NCI-H2171 treated with DMSO at 0.1 percent for 48 hours (cell line): Measurements from ENCODE around the gene CALML3.

Experiments
- DNase-seq: peaks from one replicate; lab custom pipeline; 2025; lab: John Stamatoyannopoulos, UW

Gene CALML3

GRCh38 chr10:5538892-5539651, 14.3 kb downstream of the CALML3 start:
- DNase-seq, result no peak

DNA sequence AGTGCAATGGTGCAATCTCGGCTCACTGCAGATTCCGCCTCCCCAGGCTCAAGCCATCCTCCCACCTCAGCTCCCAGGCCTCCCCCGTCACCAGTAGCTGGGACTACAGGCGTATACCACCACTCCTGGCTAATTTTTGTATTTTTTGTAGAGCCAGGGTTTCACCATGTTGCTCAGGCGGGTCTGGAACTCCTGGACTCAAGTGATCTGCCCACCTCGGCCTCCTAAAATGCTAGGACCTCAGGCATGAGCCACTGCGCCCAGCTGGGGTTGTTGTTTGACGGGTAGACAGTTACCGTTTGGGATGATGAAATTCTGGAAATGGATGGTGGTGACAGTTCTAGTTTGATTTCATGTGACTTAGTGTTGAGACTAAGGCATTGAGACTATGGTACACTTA, 15.3 kb downstream of the CALML3 start:
- no peak for DNase-seq

DNA sequence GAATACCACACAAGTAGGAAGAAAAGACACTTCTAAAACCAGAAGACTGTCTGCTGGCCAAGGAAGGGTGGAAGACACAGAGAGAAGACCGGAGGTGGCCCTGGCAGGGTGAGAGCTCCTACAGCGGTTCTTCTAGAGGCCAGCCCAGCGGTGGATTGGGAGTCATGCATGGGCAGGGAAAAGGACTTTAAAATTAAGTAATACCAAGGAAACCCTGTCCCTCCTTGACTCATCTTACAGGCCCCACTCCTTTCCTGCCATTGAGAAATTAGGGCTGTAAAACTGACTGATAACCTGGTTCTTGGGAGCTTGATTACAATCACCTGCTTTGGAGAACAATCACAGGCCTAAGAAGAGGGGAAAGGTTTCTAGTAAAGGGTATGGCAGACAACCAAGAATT, 16.1 kb downstream of the CALML3 start:
- no peak for DNase-seq

DNA sequence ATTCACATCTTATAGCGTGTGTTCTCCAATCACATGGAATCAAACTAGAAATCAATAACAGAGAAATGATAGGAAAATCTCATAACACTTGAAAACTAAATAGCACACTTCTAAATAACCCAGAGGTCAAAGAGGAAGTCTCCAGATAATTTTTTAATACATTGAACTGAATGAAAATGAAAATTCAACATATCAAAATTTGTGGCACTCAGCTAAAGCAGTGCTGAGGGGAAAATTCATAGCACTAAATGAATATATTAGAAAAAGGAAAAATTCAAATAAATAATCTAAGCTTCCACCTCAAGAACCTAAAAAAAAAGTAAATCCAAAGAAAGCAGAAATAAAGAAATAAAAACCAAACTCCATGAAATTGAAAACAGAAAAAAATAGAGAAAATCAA, 17.3 kb downstream of the CALML3 start:
- DNase-seq, result no peak

DNA sequence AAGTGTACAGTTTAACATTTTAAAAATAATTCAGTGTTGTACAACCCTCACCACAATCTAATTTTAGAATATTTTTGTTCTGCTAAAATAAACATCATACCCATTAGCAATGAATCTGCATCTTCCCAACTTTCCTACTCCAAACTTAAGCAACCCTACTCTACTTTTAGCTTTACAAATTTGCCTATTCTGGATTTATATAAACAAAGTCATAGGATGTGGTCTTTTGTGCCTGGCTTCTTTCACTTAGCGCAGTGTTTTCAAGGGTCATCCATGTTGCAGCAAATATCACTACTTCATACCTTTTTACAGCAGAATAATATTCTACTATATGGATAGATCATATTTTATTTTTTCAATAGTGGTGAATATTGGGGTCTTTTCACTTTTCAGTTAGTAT, 18.9 kb downstream of the CALML3 start:
- no peak for DNase-seq

GRCh38 chr10:5544216-5544805, 19.6 kb downstream of the CALML3 start:
- DNase-seq, result no peak

- DNase-seq, result no peak
Observed at GRCh38 chr10:5545011-5545410, 20.2 kb downstream of the CALML3 start.

DNA sequence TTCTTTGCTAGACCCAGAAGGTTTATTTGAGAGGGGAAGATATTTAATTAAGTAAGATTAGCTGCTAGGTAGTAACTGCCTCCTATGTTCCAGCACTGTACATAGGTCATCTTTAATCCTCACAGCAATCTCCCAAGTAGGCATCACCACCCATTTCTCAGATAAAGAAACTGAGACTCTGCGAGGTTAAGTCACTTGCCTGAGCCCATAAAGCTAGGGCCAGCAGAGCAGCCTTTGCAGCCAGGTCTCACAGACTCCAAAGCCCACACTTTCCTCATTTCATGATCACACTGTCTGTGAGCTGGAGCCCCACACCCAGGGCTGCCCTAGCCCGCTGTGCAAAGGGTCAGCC, 20.6 kb downstream of the CALML3 start:
- no peak for DNase-seq

DNA sequence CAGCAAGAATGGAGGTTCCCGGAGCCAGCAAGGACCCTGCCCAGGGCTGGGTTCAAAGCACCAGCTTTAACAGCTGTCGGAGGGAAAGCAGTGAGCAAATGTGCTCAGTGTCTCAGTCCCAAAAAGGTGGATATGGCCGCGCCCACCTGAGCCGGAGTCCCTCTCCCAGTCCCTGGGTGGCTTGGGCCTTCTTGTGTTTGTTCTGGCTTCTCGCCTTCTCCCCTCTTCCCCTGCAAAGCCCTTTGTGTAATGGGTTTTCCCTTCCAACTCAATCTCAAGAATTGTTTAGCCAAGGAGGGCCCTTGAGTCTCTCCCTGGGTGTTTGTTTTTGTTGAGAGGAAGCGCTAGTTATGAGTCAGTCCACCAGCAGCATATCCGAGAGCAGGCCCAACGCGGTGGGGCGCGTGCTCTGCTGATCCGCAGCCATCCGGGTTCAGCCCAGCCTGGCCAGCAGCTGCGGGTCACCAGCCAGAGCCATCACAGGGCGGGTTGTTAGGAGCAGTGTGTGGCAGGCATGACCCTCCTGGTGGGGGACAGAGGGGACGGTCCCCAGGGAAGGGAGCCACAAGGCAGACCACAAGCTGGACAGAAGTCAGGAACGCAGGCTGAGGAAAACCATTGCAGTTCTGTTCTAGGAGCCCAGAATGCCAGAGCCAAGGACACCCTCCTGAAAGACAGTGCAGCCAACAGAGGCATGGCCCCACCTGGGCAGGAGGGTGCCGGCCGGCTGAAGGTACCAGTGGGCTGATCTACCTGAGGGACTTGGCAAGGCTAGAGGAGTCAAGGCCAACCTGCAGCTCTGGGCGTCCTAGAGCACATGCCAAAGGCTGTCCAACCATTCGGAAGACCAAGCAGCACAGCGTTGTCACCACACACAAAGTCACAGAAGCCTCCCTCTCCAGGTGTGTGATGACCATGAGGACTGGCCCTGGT, 21.3 kb downstream of the CALML3 start:
- DNase-seq, result no peak

DNA sequence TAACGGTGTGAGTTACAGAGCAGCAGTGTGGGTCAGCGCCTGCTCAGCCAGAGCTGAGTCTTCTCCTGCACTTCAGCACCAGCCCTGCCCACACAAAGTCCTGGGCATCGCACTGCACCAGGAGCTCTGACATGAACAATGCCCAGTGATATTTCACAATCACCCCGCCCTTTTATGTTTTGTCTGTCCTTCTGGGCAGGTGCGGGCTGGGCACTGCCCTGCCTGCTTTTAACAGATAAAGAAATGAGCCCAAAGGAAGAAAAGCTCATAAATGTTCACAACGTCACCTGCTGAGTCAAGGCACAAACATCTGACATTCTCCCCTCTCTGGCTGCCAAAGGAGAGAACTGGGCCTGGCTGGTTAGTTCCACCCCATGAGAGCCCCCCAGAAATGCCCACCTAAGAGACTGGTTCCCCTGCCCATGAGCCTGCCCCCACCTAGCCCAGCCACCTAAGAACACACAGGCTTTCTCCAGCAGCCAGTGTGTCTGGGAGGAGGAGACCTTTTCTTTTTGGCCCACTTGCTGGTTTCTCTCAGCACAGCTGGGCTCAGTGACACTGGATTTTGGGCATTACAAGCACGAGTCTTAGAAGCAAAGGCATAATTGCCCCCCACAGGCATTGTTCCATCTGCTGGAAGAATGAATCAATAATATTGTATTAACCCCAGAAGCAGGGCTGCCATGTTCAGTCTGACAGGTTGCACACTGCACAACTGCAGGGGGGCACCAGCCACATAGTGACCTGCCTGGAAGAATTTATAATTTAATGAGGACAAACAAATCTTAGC, 22.3 kb downstream of the CALML3 start:
- no peak for DNase-seq

- DNase-seq, result no peak
Observed at GRCh38 chr10:5547681-5547930, 22.8 kb downstream of the CALML3 start.

- no peak for DNase-seq
Observed at GRCh38 chr10:5547931-5548660, 23.3 kb downstream of the CALML3 start.

DNA sequence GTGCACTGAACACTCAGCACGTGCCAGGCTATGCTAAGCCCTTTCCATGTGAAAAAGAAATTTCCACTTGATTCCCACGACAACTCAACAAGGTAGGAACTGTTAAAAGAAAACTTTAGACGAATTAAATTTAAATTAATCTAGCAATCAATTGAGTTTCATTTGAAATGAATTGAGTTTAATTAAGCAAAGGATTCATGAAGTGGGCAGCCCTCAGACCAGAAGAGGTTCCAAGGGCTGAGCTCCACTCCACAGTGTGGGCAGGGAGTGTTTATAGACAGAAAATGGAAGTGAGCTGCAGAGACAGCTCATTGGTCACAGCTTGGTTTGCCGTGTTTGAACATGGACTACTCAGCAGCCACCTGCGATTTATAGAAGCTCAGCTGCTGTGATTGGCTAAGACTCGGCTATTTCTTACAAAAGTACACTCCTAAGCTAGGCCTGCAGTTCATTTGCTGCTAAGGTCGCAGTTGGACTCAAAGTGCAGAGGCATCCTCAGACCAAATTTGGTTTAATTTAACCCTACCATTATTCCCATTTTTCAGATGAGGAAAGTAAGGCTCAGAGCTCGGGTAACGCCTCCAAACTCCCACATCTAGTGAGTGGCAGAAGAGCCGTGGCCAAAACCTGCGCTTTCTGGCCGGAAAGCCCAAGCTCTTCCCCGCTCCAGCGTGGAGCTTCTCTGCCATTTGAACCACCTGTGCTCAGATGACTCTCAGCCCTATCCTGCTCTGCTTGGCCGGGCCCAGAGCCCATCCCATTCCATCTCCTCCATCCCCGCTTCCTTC, 24.9 kb downstream of the CALML3 start:
- no peak for DNase-seq

- DNase-seq, result no peak
Observed at GRCh38 chr10:5550250-5550545, 25.4 kb downstream of the CALML3 start.

DNA sequence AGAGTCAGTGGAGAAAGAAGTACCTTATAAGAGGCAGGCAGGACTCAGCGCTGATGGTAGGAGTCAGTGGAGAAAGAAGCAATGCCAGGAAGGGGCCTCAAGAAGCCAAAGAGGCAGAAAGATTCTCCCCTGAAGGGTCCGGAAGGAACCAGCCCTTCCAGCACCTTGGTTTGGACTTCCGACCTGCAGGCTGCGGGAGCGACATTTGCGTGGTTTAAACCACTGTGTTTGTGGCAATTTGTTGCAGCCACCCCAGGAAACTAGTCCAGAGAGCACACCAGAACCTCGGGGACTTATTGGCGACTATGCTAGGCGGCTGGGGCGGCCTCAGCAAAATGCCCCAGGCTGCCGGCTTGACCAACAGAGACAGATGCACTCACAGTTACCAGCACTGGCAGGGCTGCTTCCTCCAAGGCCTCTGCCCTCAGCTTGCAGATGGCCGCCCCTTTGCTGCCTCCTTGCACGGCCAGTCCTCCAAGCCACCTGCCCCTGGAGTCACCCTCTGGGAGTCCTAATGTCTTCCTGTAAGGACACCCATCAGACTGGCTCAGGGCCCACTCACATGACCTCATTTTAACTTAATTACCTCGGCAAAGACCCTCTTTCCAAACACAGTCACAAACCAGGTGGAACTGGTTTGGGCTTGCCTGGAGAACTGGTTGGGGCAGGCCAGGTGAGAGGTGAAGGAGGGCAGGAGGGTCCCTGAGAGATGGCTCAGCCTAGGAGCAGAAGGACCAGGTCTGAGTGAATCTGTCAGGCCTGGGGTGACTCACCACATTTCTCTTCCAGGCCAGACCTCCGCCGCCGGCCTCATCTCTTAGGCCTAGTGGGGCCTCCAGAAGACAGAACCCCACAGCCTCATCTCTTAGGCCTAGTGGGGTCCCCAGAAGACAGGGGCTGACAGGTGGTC, 26.1 kb downstream of the CALML3 start:
- DNase-seq, result no peak

DNA sequence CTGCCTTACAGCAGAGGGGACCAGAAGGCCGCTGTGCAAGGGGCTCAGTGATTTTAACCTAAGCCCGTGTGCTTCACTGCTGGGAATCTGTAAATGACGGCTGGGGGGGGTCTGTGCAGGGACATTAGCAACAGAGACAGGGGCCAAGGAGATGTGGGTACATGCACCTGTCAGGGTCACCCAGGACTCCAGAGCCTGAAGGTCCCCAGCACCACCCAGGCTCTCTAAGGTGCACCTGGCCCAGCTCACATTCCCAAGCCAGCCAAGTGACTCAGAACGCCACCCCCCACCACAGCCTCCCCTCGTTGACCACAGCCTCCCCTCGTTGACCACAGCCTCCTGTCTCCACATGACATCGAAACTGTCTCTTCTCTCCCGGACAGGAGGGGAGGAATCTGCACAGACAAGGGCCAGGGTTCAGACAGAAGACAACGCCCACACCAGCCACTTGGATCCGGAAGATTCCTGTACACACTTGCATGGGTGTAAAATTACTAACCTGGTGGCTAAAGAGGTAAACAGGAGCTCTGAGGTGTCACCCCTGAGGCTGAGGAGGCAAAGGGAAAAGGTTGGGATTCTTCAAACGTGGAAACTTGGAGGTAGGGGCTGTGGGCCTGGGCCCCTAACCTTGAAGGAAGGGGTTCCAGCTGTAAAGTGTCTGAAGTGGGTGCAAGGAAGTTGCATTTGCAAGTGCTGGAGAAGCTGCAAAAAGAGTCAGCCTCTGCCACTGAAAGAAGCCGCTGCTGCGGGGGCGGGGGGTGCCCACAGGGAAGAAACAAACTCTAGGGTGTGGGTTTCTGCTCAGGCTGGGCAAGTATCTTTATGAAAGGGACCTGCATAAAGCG, 27.0 kb downstream of the CALML3 start:
- DNase-seq, result no peak

- DNase-seq, result no peak
Observed at GRCh38 chr10:5552376-5553321, 27.9 kb downstream of the CALML3 start.
